ENCODE results near the gene PALLD. TPM values are rescaled to one million over a fixed set of nuclear protein-coding genes. Genes with fewer than 3 reads are reported as not detected.

The PALLD gene
- total and polyA plus RNA-seq, 2 of the 8 experiments (the other 6 are each of a cell fraction or from before 2014, with no cell fraction given) = 10.5 to 25.0 TPM

DNA sequence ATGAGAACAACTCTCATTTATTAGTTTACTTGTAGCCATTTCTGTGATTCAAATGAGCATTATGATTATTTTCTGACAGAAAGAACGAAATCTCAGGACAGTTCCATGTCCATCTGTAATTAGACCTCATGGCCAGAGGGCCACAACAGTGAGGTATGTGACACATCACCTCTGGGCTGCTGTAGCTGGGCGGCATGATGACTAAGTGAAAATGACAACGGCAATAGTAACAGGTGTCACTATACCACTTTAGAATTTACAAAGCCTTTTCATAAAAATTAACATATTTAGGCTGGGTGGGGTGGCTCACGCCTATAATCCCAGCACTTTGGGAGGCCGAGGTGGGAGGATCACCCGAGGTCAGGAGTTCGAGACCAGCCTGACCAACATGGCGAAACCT lies 260.6 kb downstream of the PALLD start:
- H3K23me2 ChIP-seq (ENCODE audit: low read depth, low read length) = no peaks in the 10 kb centered on the region; the same call in 1 of the 2 replicates
- no peaks in the 10 kb centered on the region for H3K27me3 ChIP-seq (replicated peaks in 1 of 4; ENCODE audit: control insufficient read depth in 3 of 4, extremely low read depth in 1 of 4, insufficient read depth in 3 of 4, low read length in 3 of 4)
- no peaks in the 10 kb centered on the region for H3K79me1 ChIP-seq (ENCODE audit: low read depth, low read length)
- H3K27ac ChIP-seq (ENCODE audit: low read depth, low read length) = no peak overlapping the region
- TF ChIP-seq PHF8 (conservative IDR thresholded peaks at IDR 0.05; ENCODE audit: low read depth, low read length) (no peak), POU5F1 (IDR thresholded peaks at IDR 0.05; ENCODE audit: low read depth, low read length) (no peak), POLR2AphosphoS5 (IDR thresholded peaks at IDR 0.05; ENCODE audit: low read depth, low read length) (no peak), BACH1 (IDR thresholded peaks at IDR 0.05; ENCODE audit: low read length) (no peak), SIRT6 (IDR thresholded peaks at IDR 0.05; ENCODE audit: low read length) (no peak)
- H3K36me3 ChIP-seq (ENCODE audit: control insufficient read depth in 2 of 4, insufficient read depth in 4 of 4, low read length in 3 of 4) = no peaks in the 10 kb centered on the region
- 94% methylated on average over 8 of the region's 8 CpGs; no CpG with 5 or more reads in 1 of the 2 experiments for WGBS, 2 experiments (ENCODE audit: extremely low coverage in 1 of 2, insufficient coverage in 1 of 2, insufficient read length in 1 of 2, insufficient replicate concordance in 2 of 2, low coverage in 1 of 2, low lambda C conversion rate in 2 of 2, missing lambda C conversion rate in 1 of 2)
- no peak for FAIRE-seq
- H4K5ac ChIP-seq (ENCODE audit: insufficient read length, low read depth, low read length) = no peak overlapping the region
- no peak overlapping the region for H3K4ac ChIP-seq (replicated peaks; ENCODE audit: insufficient read length, low read depth, low read length)
- H2BK20ac ChIP-seq (ENCODE audit: low read length) = no peak overlapping the region
- H3K9ac ChIP-seq (replicated peaks in 1 of 4; ENCODE audit: extremely low read depth in 1 of 4, low read depth in 3 of 4, low read length in 3 of 4) = no peak overlapping the region
- H2BK15ac ChIP-seq (ENCODE audit: low read length) = no peak overlapping the region
- no peaks in the 10 kb centered on the region for H3K79me2 ChIP-seq (ENCODE audit: control insufficient read depth in 1 of 2, insufficient read depth in 2 of 2, low read length in 2 of 2)
- no peak overlapping the region for H3K56ac ChIP-seq (replicated peaks; ENCODE audit: insufficient read length, low read depth, low read length)
- no peak overlapping the region for H3K4me2 ChIP-seq (ENCODE audit: insufficient read depth in 1 of 2, low read depth in 2 of 2, low read length in 2 of 2)
- POLR2A ChIA-PET (ENCODE audit: partially characterized antibody) = no interaction called here
- no peak overlapping the region for H3K18ac ChIP-seq (ENCODE audit: extremely low read depth, low read length)
- DNase-seq (ENCODE audit: low read depth in 1 of 2, low spot score in 2 of 2) = no peak
- H3K4me3 ChIP-seq (ENCODE audit: extremely low read depth in 1 of 4, insufficient read depth in 2 of 4, low read depth in 3 of 4, low read length in 4 of 4) = no peak overlapping the region
- no peak overlapping the region for H3K14ac ChIP-seq (ENCODE audit: insufficient read length)
- H3K4me1 ChIP-seq (replicated peaks in 1 of 4; ENCODE audit: control insufficient read depth in 3 of 4, insufficient read depth in 4 of 4, low read length in 3 of 4) = no peaks in the 10 kb centered on the region
- no peak overlapping the region for H2BK12ac ChIP-seq (ENCODE audit: low read depth, low read length)
- no peak overlapping the region for H2AK5ac ChIP-seq (ENCODE audit: low read depth, low read length)
- CTCF ChIA-PET (ENCODE audit: partially characterized antibody) = no interaction called here
- H3K23ac ChIP-seq (ENCODE audit: insufficient read length) = no peak overlapping the region
- H4K20me1 ChIP-seq (replicated peaks in 1 of 2; ENCODE audit: control insufficient read depth in 1 of 2, insufficient read depth in 2 of 2, low read length in 2 of 2) = no peaks in the 10 kb centered on the region
- no peak overlapping the region for H2AFZ ChIP-seq (ENCODE audit: low read length)
- no peak overlapping the region for H4K91ac ChIP-seq (replicated peaks; ENCODE audit: insufficient read length, low read length)
- no peak overlapping the region for H4K8ac ChIP-seq (ENCODE audit: extremely low read depth, insufficient read depth, low read length)
- no peaks in the 10 kb centered on the region for H3K9me3 ChIP-seq (ENCODE audit: insufficient read depth in 2 of 2, low read depth in 1 of 2, low read length in 1 of 2)
- H2BK120ac ChIP-seq (replicated peaks; ENCODE audit: low read depth, low read length) = no peak overlapping the region
- no peak overlapping the region for H2BK5ac ChIP-seq (ENCODE audit: low read depth, low read length)

Data from H1 (cell line).